ENCODE results near the gene PAX8. TPM values are rescaled to one million over a fixed set of nuclear protein-coding genes. Genes with fewer than 3 reads are reported as not detected.
A peak's percentile ranks its signal among the peaks of the same experiment; 100 is the strongest.

The PAX8 gene
- total and polyA plus RNA-seq, 10 of the 15 experiments (the other 5 are each of a cell fraction or from before 2014, with no cell fraction given), result 0.16 to 2.5 (median 0.97) TPM

GRCh38 chr2:113245276-113245711 lies 33.4 kb downstream of the PAX8 start:
- Histone ChIP-seq H2AFZ (ENCODE audit: control insufficient read depth, low read depth, low read length) (no peak overlapping the region), H3K4me1 (ENCODE audit: control insufficient read depth, insufficient read depth, low read length) (no peaks in the 10 kb centered on the region), H3K79me2 (ENCODE audit: control insufficient read depth, insufficient read depth, low read length) (no peaks in the 10 kb centered on the region), H3K4me2 (ENCODE audit: control insufficient read depth, insufficient read depth) (no peak overlapping the region), H3K27me3 (replicated peaks in 1 of 2; ENCODE audit: control insufficient read depth in 2 of 2, insufficient read depth in 2 of 2, low read length in 1 of 2) (no peaks in the 10 kb centered on the region), H3K4me3 (no peak overlapping the region), H3K36me3 (ENCODE audit: control insufficient read depth in 2 of 2, insufficient read depth in 2 of 2, low read length in 1 of 2) (no peaks in the 10 kb centered on the region), H4K20me1 (ENCODE audit: control insufficient read depth, insufficient read depth) (no peaks in the 10 kb centered on the region), H3K27ac (ENCODE audit: control insufficient read depth, insufficient read depth) (no peak overlapping the region), H3K9ac (ENCODE audit: control insufficient read depth, insufficient read depth, low read length) (no peak overlapping the region), H3K9me3 (replicated peaks; ENCODE audit: control insufficient read depth, insufficient read depth, low read length) (no peaks in the 10 kb centered on the region)
- ATAC-seq (no peak), FAIRE-seq (no peak), DNase-seq (ENCODE audit: low read depth, low spot score) (no peak)
- BruUV-seq (replicated peaks), result no TSS peak
- ChIA-PET CTCF (interaction anchor here (0.8 to 6.7 kb wide), 6 partner anchors 11 to 145 kb away, joined by 3 to 45 read pairs (median 6); no protein-coding TSS in a partner anchor), POLR2A (interaction anchor here (1.2 kb wide), 1 partner anchor 10 kb away, joined by 4 read pairs; no protein-coding TSS in a partner anchor), RAD21 (ENCODE audit: unreplicated experiment) (interaction anchor here (1.0 kb wide), 1 partner anchor 42 kb away, joined by 6 read pairs; no protein-coding TSS in a partner anchor), SMC1A (ENCODE audit: uncharacterized antibody, unreplicated experiment) (interaction anchor here (2.5 kb wide), 1 partner anchor 145 kb away, joined by 10 read pairs; no protein-coding TSS in a partner anchor)
- intact Hi-C loops (cut with micrococcal nuclease; ENCODE audit: unreplicated experiment), result no loop called here
- TF ChIP-seq RUNX3 (IDR thresholded peaks at IDR 0.05; ENCODE audit: low read length), result no peak
- TF ChIP-seq NKRF (conservative IDR thresholded peaks at IDR 0.05), result no peak
- no peak for TF ChIP-seq RAD51 (IDR thresholded peaks at IDR 0.05)
- WGBS (ENCODE audit: insufficient coverage, insufficient replicate concordance, low lambda C conversion rate, missing lambda C conversion rate), result 4% methylated on average over 3 of the region's 3 CpGs
- in situ Hi-C loops (cut with MboI), result loop anchor here (5.0 kb wide), 1 partner anchor 127 kb away; no protein-coding TSS in a partner anchor

- CTCF ChIA-PET, result no interaction called here
- Histone ChIP-seq H3K36me3 (ENCODE audit: control insufficient read depth in 2 of 2, insufficient read depth in 2 of 2, low read length in 1 of 2) (peaks cover 0 to 5% of the 10 kb centered on the region in 2 experiments; a peak in 2 of 4 replicates), H3K4me1 (ENCODE audit: control insufficient read depth, insufficient read depth, low read length) (peaks cover 2% of the 10 kb centered on the region; the same call in 1 of the 2 replicates), H3K27ac (ENCODE audit: control insufficient read depth, insufficient read depth) (no peak overlapping the region), H3K79me2 (ENCODE audit: control insufficient read depth, insufficient read depth, low read length) (peaks cover 3% of the 10 kb centered on the region; the same call in 1 of the 2 replicates), H3K4me2 (ENCODE audit: control insufficient read depth, insufficient read depth) (no peak overlapping the region), H3K9ac (ENCODE audit: control insufficient read depth, insufficient read depth, low read length) (no peak overlapping the region), H3K27me3 (replicated peaks in 1 of 2; ENCODE audit: control insufficient read depth in 2 of 2, insufficient read depth in 2 of 2, low read length in 1 of 2) (no peaks in the 10 kb centered on the region; a peak in 1 of 4 replicates), H3K9me3 (replicated peaks; ENCODE audit: control insufficient read depth, insufficient read depth, low read length) (no peaks in the 10 kb centered on the region), H4K20me1 (ENCODE audit: control insufficient read depth, insufficient read depth) (no peaks in the 10 kb centered on the region), H2AFZ (ENCODE audit: control insufficient read depth, low read depth, low read length) (no peak overlapping the region), H3K4me3 (no peak overlapping the region)
- FAIRE-seq, result no peak
- TF ChIP-seq IRF5 (IDR thresholded peaks at IDR 0.05; ENCODE audit: borderline replicate concordance), result no peak
- TF ChIP-seq RUNX3 (IDR thresholded peaks at IDR 0.05; ENCODE audit: low read length), result no peak
- no peak for TF ChIP-seq SUZ12 (IDR thresholded peaks at IDR 0.05; ENCODE audit: unreplicated experiment)
- TF ChIP-seq MTA2 (IDR thresholded peaks at IDR 0.05; ENCODE audit: low read depth), result no peak
- no peak for TF ChIP-seq ELK1 (IDR thresholded peaks at IDR 0.05; ENCODE audit: low read depth, low read length)
- peak; percentile 15; the same call in 1 of the 2 replicates for TF ChIP-seq POLR2A (IDR thresholded peaks at IDR 0.05; ENCODE audit: low read depth, low read length)
- TF ChIP-seq BCL11A (IDR thresholded peaks at IDR 0.05; ENCODE audit: low read depth, low read length), result no peak
- no peak for TF ChIP-seq YBX1 (IDR thresholded peaks at IDR 0.05)
- intact Hi-C loops (cut with micrococcal nuclease; ENCODE audit: unreplicated experiment), result no loop called here
- POLR2A ChIA-PET, result no interaction called here
- 58% methylated on average over 6 of the region's 6 CpGs for WGBS (ENCODE audit: insufficient coverage, insufficient replicate concordance, low lambda C conversion rate, missing lambda C conversion rate)
- no TSS peak for BruUV-seq (replicated peaks)
- DNase-seq (ENCODE audit: low read depth, low spot score), result no peak
- RAD21 ChIA-PET (ENCODE audit: unreplicated experiment), result no interaction called here
- ATAC-seq, result no peak
- SMC1A ChIA-PET (ENCODE audit: uncharacterized antibody, unreplicated experiment), result interaction anchor here (0.6 kb wide), 1 partner anchor 38 kb away, joined by 3 read pairs; no protein-coding TSS in a partner anchor
- in situ Hi-C loops (cut with MboI), result no loop called here
Measured at GRCh38 chr2:113242327-113242726, 36.4 kb downstream of the PAX8 start.

All from GM12878 (cell line).